SU-DHL-6 (cell line): ENCODE data around the gene GJD3.
"Not testable (repeated sequence)": the region's sequence is repeated elsewhere in the genome, so short reads cannot be mapped to it uniquely, and the experiment has no call there.

Experiments used
- H2AFZ ChIP-seq: fragments of 200-600 bp; sonication (generic); 2 replicates; pipeline ENCODE4 v1.6.1; 2014; ENCODE audit warnings: low read depth, mild to moderate bottlenecking, moderate library complexity, mixed read lengths, antibody characterized with exemption, low read length; ENCODE audit not compliant: severe bottlenecking
- H3F3A ChIP-seq: fragments of 200-600 bp; shearing (Covaris generic); 2 replicates; pipeline ENCODE4 v1.6.0; 2016; ENCODE audit warnings: antibody characterized with exemption, mild to moderate bottlenecking; ENCODE audit not compliant: insufficient read depth
- H3K27ac ChIP-seq: fragments of 200-600 bp; sonication (generic); 2 replicates; pipeline ENCODE4 v1.5.1; 2016; ENCODE audit warnings: low read depth, mild to moderate bottlenecking, low read length, moderate library complexity, mixed read lengths
- H3K27me3 ChIP-seq: fragments of 200-600 bp; sonication (generic), shearing (Covaris generic); 2 replicates; pipeline ENCODE4 v1.6.0; 2014; ENCODE audit warnings: mild to moderate bottlenecking, low read length
- H3K36me3 ChIP-seq: fragments of 200-600 bp; sonication (generic); 2 replicates; pipeline ENCODE4 v1.6.1; 2014; ENCODE audit warnings: mild to moderate bottlenecking, low read length, mixed read lengths
- H3K4me2 ChIP-seq: fragments of 300-600, 200-600 bp; shearing (Covaris generic), sonication (generic); 2 replicates; pipeline ENCODE4 v1.6.0; 2014; ENCODE audit warnings: low read length, low read depth, mild to moderate bottlenecking; ENCODE audit not compliant: poor library complexity, severe bottlenecking
- H3K4me3 ChIP-seq: fragments of 200-600 bp; sonication (generic); 2 replicates; pipeline ENCODE4 v1.5.1; 2014; ENCODE audit warnings: antibody characterized with exemption, low read length, mild to moderate bottlenecking, mixed read lengths; ENCODE audit not compliant: insufficient read depth, poor library complexity, severe bottlenecking
- H3K79me2 ChIP-seq: fragments of 200-600 bp; sonication (generic); 2 replicates; pipeline ENCODE4 v1.6.1; 2014; ENCODE audit warnings: mild to moderate bottlenecking, low read length, moderate library complexity; ENCODE audit not compliant: insufficient read depth
- H3K9ac ChIP-seq: fragments of 200-600 bp; sonication (generic); 2 replicates; pipeline ENCODE4 v1.7.0; 2014; ENCODE audit warnings: mild to moderate bottlenecking, low read length
- H3K9me2 ChIP-seq: fragments of 200-600 bp; sonication (generic); replicated peaks from 2 replicates; pipeline ENCODE4 v1.6.1; 2014; ENCODE audit warnings: low read length; ENCODE audit not compliant: insufficient read depth
- H3K9me3 ChIP-seq: fragments of 200-600 bp; sonication (generic); 2 replicates; pipeline ENCODE4 v1.6.1; 2014; ENCODE audit warnings: low read length, mixed read lengths; ENCODE audit not compliant: insufficient read depth
- H4K20me1 ChIP-seq: fragments of 200-600 bp; sonication (generic); 2 replicates; pipeline ENCODE4 v1.6.1; 2014; ENCODE audit warnings: low read depth, mild to moderate bottlenecking, antibody characterized with exemption, low read length, moderate library complexity, mixed read lengths
- EZH2phosphoT487 ChIP-seq: fragments of 200-600 bp; sonication (generic), shearing (Covaris generic); conservative IDR thresholded peaks from 2 replicates; pipeline ENCODE4 v1.6.1; 2018; ENCODE audit warnings: mild to moderate bottlenecking, antibody characterized with exemption, low read length, moderate library complexity, mixed read lengths
- TF ChIP-seq, protein P1 (sequence below): fragments of 200-600 bp; sonication (generic); IDR thresholded peaks from one replicate; pipeline ENCODE4 v1.5.1; 2017; ENCODE audit warnings: antibody characterized with exemption, mild to moderate bottlenecking, low read length, moderate library complexity; ENCODE audit not compliant: insufficient read depth, poor library complexity, severe bottlenecking

The GJD3 gene, protein sequence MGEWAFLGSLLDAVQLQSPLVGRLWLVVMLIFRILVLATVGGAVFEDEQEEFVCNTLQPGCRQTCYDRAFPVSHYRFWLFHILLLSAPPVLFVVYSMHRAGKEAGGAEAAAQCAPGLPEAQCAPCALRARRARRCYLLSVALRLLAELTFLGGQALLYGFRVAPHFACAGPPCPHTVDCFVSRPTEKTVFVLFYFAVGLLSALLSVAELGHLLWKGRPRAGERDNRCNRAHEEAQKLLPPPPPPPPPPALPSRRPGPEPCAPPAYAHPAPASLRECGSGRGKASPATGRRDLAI

DNA sequence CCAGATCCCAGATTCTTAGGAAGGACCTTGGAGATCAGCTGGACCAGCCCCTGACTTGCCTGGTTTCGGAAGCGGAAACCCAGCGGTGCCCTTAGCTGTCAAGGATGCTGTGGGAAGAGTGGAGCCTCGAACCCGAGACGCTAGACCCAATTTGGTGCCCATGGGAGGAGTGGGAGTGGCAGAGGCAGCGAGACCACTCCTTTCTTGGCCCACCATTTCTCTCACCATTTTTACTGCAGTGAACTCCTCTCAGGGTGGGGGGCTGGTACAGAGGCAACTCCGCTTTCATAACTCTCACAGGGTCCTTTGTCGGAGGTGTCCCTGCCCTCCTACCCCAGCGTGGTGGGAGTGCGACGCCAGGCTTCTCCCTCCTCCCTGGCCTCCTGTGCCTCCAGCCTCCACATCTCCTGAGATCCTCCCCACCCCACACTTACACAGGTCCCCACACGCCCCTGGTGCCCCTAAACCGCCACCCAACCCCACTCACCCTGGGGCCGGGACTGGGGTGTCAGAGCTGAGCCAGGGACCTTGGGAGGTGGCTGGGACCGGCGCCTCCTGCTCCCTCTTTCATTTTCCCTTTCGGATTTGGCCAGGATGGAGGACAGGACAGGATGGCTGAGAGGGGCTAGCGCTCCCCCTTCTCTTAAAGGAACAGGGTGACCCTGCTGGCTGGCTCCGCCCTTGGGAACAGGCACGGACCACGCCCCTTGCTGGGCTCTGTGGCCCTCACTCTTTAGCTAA is at the start of gene GJD3:
GJD3 (minus strand) TSS at position 617 of the 741 bp plus-strand sequence. CDS start 922 bp downstream, outside the sequence.
- no peaks in the 10 kb centered on the region; the same call in 1 of the 2 replicates for H4K20me1 ChIP-seq
- no peaks in the 10 kb centered on the region for H3K9me3 ChIP-seq
- no peaks in the 10 kb centered on the region for H3K79me2 ChIP-seq
- H2AFZ ChIP-seq: no peak within 1 kb of the TSS
- H3K27ac ChIP-seq: no peak within 1 kb of the TSS
- TF ChIP-seq EZH2phosphoT487: no peak
- TF ChIP-seq, protein P1, sequence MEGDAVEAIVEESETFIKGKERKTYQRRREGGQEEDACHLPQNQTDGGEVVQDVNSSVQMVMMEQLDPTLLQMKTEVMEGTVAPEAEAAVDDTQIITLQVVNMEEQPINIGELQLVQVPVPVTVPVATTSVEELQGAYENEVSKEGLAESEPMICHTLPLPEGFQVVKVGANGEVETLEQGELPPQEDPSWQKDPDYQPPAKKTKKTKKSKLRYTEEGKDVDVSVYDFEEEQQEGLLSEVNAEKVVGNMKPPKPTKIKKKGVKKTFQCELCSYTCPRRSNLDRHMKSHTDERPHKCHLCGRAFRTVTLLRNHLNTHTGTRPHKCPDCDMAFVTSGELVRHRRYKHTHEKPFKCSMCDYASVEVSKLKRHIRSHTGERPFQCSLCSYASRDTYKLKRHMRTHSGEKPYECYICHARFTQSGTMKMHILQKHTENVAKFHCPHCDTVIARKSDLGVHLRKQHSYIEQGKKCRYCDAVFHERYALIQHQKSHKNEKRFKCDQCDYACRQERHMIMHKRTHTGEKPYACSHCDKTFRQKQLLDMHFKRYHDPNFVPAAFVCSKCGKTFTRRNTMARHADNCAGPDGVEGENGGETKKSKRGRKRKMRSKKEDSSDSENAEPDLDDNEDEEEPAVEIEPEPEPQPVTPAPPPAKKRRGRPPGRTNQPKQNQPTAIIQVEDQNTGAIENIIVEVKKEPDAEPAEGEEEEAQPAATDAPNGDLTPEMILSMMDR: no peak
- H3F3A ChIP-seq: no peaks in the 10 kb centered on the region
- no peaks in the 10 kb centered on the region for H3K9me2 ChIP-seq
- no peak within 1 kb of the TSS for H3K4me3 ChIP-seq
- H3K36me3 ChIP-seq: no peaks in the 10 kb centered on the region
- no peak within 1 kb of the TSS for H3K4me2 ChIP-seq
- no peak within 1 kb of the TSS for H3K9ac ChIP-seq
- H3K27me3 ChIP-seq: no peaks in the 10 kb centered on the region

DNA sequence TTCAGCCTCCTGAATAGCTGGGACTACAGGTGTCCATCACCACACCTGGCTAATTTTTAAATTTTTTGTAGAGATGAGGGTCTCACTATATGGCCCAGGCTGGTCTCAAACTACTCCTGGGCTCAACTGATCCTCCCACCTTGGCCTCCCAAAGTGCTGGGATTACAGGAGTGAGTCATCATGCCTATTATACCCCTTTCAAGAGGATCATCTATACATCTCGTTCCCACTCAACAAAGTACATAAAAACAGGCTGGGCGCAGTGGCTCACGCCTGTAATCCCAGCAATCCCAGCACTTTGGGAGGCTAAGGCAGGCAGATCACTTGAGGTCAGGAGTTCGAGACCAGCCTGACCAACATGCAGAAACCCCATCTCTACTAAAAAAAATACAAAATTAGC is 49.8 kb upstream of the GJD3 start:
- not testable (repeated sequence) for H2AFZ ChIP-seq, H3K27me3 ChIP-seq, H3K9ac ChIP-seq, H3K27ac ChIP-seq, H3K9me2 ChIP-seq, H3K4me2 ChIP-seq, H3K4me3 ChIP-seq, H3K9me3 ChIP-seq
- Histone ChIP-seq H3K79me2 (peaks cover 52% of the 10 kb centered on the region), H4K20me1 (0 out of 2 replicates have a peak, but pooled peaks cover 14% of the 10 kb centered on the region), H3K36me3 (peaks cover 60% of the 10 kb centered on the region), H3F3A (peaks cover 26% of the 10 kb centered on the region)

DNA sequence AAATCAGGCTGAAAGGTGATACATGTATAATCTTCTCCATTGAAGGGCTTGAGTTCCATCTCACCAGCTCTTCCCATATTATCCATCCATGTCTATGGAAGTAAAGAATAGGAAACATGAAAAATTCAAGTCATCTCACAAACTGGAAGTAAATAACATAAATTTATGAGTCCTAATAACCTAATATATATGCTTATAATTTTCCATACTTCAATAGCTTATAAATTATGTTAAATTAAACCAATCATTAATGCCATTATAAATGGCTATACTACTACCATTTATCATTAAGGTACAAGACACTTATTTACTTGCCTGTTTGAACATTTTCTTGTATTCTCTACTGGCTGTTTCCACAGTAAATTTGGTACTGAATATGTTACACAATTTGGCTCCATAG is 48.3 kb upstream of the GJD3 start:
- Histone ChIP-seq H3K4me3 (no peak overlapping the region), H3K36me3 (peaks cover 69% of the 10 kb centered on the region), H3K27me3 (no peaks in the 10 kb centered on the region), H2AFZ (no peak overlapping the region), H3K27ac (no peak overlapping the region), H4K20me1 (0 out of 2 replicates have a peak, but pooled peaks cover 17% of the 10 kb centered on the region), H3F3A (peaks cover 32% of the 10 kb centered on the region), H3K9me3 (no peaks in the 10 kb centered on the region), H3K9ac (no peak overlapping the region), H3K4me2 (no peak overlapping the region), H3K79me2 (peaks cover 57% of the 10 kb centered on the region), H3K9me2 (no peaks in the 10 kb centered on the region)
- TF ChIP-seq, protein P1: no peak
- TF ChIP-seq EZH2phosphoT487: no peak

DNA sequence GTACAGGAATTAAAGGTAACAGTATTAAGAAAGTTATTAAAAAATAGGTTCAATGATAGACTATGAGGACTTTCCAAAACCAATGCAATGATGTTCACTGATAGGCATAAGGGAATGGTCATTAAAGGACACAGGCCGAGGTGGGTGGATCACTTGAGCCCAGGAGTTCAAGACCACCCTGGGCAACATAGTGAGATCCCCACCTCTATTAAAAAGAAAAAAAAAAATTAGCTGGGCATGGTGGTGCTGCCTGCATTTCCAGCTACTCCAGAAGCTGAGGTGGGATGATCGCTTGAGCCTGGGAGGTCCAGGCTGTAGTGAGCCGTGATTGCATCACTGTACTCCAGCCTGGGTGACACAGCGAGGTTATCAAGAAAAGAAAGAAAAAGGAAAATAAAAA is 47.3 kb upstream of the GJD3 start:
- Histone ChIP-seq H3K9me2 (no peaks in the 10 kb centered on the region), H2AFZ (no peak overlapping the region), H3F3A (peaks cover 38% of the 10 kb centered on the region), H3K9ac (no peak overlapping the region), H3K36me3 (peaks cover 77% of the 10 kb centered on the region), H4K20me1 (0 out of 2 replicates have a peak, but pooled peaks cover 18% of the 10 kb centered on the region), H3K4me2 (no peak overlapping the region), H3K4me3 (no peak overlapping the region), H3K79me2 (peaks cover 49% of the 10 kb centered on the region), H3K27ac (no peak overlapping the region), H3K9me3 (no peaks in the 10 kb centered on the region), H3K27me3 (no peaks in the 10 kb centered on the region)
- no peak for TF ChIP-seq EZH2phosphoT487
- TF ChIP-seq, protein P1: no peak
